Measurements from ENCODE around the gene FAM156A. TPM values are rescaled to one million over a fixed set of nuclear protein-coding genes. Genes with fewer than 3 reads are reported as not detected.
"Not testable (repeated sequence)": the region's sequence is repeated elsewhere in the genome, so short reads cannot be mapped to it uniquely, and the experiment has no call there.

Gene FAM156A
- total and polyA plus RNA-seq, 4 experiments from 2014 or later, result 3.2 to 17.3 (median 10.2) TPM

GRCh38 chrX:52979993-52980392, 21.7 kb upstream of the FAM156A start:
- H3K4me3 Mint-ChIP-seq, result no peak overlapping the region
- ChIA-PET CTCF (ENCODE audit: partially characterized antibody) (no interaction called here), POLR2A (ENCODE audit: partially characterized antibody) (no interaction called here)
- H3K36me3 Mint-ChIP-seq, result no peaks in the 10 kb centered on the region
- H3K27me3 ChIP-seq (ENCODE audit: insufficient read depth, low read length), result no peaks in the 10 kb centered on the region
- H3K36me3 ChIP-seq (ENCODE audit: insufficient read depth, low read length), result no peaks in the 10 kb centered on the region
- H3K9me3 Mint-ChIP-seq, result no peaks in the 10 kb centered on the region
- H3K4me1 Mint-ChIP-seq, result no peaks in the 10 kb centered on the region
- H3K4me3 ChIP-seq (ENCODE audit: low read length in 2 of 2), result no peak overlapping the region
- intact Hi-C loops (cut with micrococcal nuclease), result no loop called here
- H3K27ac Mint-ChIP-seq, result peak overlapping the region in 2 of 7 donors; percentile 18 to 29
- no peaks in the 10 kb centered on the region for H3K9me3 ChIP-seq (ENCODE audit: control insufficient read depth in 1 of 2, low read length in 2 of 2)
- no peak overlapping the region for H3K27ac ChIP-seq (ENCODE audit: low read depth, low read length)
- no peaks in the 10 kb centered on the region for H3K4me1 ChIP-seq (ENCODE audit: insufficient read depth, low read length)
- no peak for DNase-seq
- no peaks in the 10 kb centered on the region for H3K27me3 Mint-ChIP-seq

- H3K27ac ChIP-seq (ENCODE audit: low read depth, low read length), result no peak overlapping the region
- H3K4me1 Mint-ChIP-seq, result no peaks in the 10 kb centered on the region
- H3K27me3 ChIP-seq (ENCODE audit: insufficient read depth, low read length), result no peaks in the 10 kb centered on the region
- no peak overlapping the region for H3K4me3 Mint-ChIP-seq
- ChIA-PET POLR2A (ENCODE audit: partially characterized antibody) (no interaction called here), CTCF (ENCODE audit: partially characterized antibody) (no interaction called here)
- no peak for DNase-seq
- peak overlapping the region in 1 of 7 donors; percentile 29 for H3K27ac Mint-ChIP-seq
- no peaks in the 10 kb centered on the region for H3K4me1 ChIP-seq (ENCODE audit: insufficient read depth, low read length)
- no peaks in the 10 kb centered on the region for H3K36me3 Mint-ChIP-seq
- H3K9me3 Mint-ChIP-seq, result no peaks in the 10 kb centered on the region
- H3K4me3 ChIP-seq (ENCODE audit: low read length in 2 of 2), result no peak overlapping the region
- H3K9me3 ChIP-seq (ENCODE audit: control insufficient read depth in 1 of 2, low read length in 2 of 2), result no peaks in the 10 kb centered on the region
- no peaks in the 10 kb centered on the region for H3K36me3 ChIP-seq (ENCODE audit: insufficient read depth, low read length)
- intact Hi-C loops (cut with micrococcal nuclease), result no loop called here
- no peaks in the 10 kb centered on the region for H3K27me3 Mint-ChIP-seq
These were observed 21.2 kb upstream of the FAM156A start for GRCh38 chrX:52979568-52979967.

GRCh38 chrX:52977953-52978352, 19.6 kb upstream of the FAM156A start:
- Mint-ChIP-seq H3K27ac (no peak overlapping the region), H3K4me3 (no peak overlapping the region), H3K36me3 (no peaks in the 10 kb centered on the region), H3K27me3 (no peaks in the 10 kb centered on the region), H3K4me1 (no peaks in the 10 kb centered on the region), H3K9me3 (no peaks in the 10 kb centered on the region)
- H3K36me3 ChIP-seq (ENCODE audit: insufficient read depth, low read length), result no peaks in the 10 kb centered on the region
- DNase-seq, result no peak
- no peaks in the 10 kb centered on the region for H3K9me3 ChIP-seq (ENCODE audit: control insufficient read depth in 1 of 2, low read length in 2 of 2)
- H3K27me3 ChIP-seq (ENCODE audit: insufficient read depth, low read length), result no peaks in the 10 kb centered on the region
- no peak overlapping the region for H3K4me3 ChIP-seq (ENCODE audit: low read length in 2 of 2)
- H3K4me1 ChIP-seq (ENCODE audit: insufficient read depth, low read length), result no peaks in the 10 kb centered on the region
- ChIA-PET CTCF (ENCODE audit: partially characterized antibody) (interaction anchor here (0.8 kb wide), 1 partner anchor 12 kb away, joined by 3 read pairs; no protein-coding TSS in a partner anchor), POLR2A (ENCODE audit: partially characterized antibody) (no interaction called here)
- H3K27ac ChIP-seq (ENCODE audit: low read depth, low read length), result no peak overlapping the region
- intact Hi-C loops (cut with micrococcal nuclease), result no loop called here

GRCh38 chrX:52975576-52975975, 17.3 kb upstream of the FAM156A start:
- H3K36me3 Mint-ChIP-seq; intact Hi-C loops (cut with micrococcal nuclease); H3K4me3 ChIP-seq (ENCODE audit: low read length in 2 of 2); H3K4me1 Mint-ChIP-seq; H3K27ac ChIP-seq (ENCODE audit: low read depth, low read length); H3K4me1 ChIP-seq (ENCODE audit: insufficient read depth, low read length); H3K36me3 ChIP-seq (ENCODE audit: insufficient read depth, low read length); POLR2A ChIA-PET (ENCODE audit: partially characterized antibody); H3K27ac Mint-ChIP-seq; DNase-seq; H3K9me3 ChIP-seq (ENCODE audit: control insufficient read depth in 1 of 2, low read length in 2 of 2); H3K9me3 Mint-ChIP-seq; H3K27me3 ChIP-seq (ENCODE audit: insufficient read depth, low read length); H3K4me3 Mint-ChIP-seq; CTCF ChIA-PET (ENCODE audit: partially characterized antibody); H3K27me3 Mint-ChIP-seq: not testable (repeated sequence)

- H3K36me3 Mint-ChIP-seq; H3K4me1 ChIP-seq (ENCODE audit: insufficient read depth, low read length); H3K4me1 Mint-ChIP-seq; DNase-seq; H3K36me3 ChIP-seq (ENCODE audit: insufficient read depth, low read length); H3K27ac Mint-ChIP-seq; H3K27me3 Mint-ChIP-seq; intact Hi-C loops (cut with micrococcal nuclease); H3K27ac ChIP-seq (ENCODE audit: low read depth, low read length); H3K9me3 Mint-ChIP-seq; POLR2A ChIA-PET (ENCODE audit: partially characterized antibody); H3K27me3 ChIP-seq (ENCODE audit: insufficient read depth, low read length); H3K4me3 ChIP-seq (ENCODE audit: low read length in 2 of 2); CTCF ChIA-PET (ENCODE audit: partially characterized antibody); H3K4me3 Mint-ChIP-seq; H3K9me3 ChIP-seq (ENCODE audit: control insufficient read depth in 1 of 2, low read length in 2 of 2): not testable (repeated sequence)
These were observed 16.1 kb upstream of the FAM156A start for GRCh38 chrX:52974336-52974992.

GRCh38 chrX:52967922-52968321, 9.6 kb upstream of the FAM156A start:
- H3K4me3 Mint-ChIP-seq; H3K27ac Mint-ChIP-seq; H3K27me3 ChIP-seq (ENCODE audit: insufficient read depth, low read length); DNase-seq; H3K36me3 Mint-ChIP-seq; H3K9me3 ChIP-seq (ENCODE audit: control insufficient read depth in 1 of 2, low read length in 2 of 2); H3K36me3 ChIP-seq (ENCODE audit: insufficient read depth, low read length); intact Hi-C loops (cut with micrococcal nuclease); H3K9me3 Mint-ChIP-seq; H3K27me3 Mint-ChIP-seq; H3K4me1 ChIP-seq (ENCODE audit: insufficient read depth, low read length); POLR2A ChIA-PET (ENCODE audit: partially characterized antibody); H3K27ac ChIP-seq (ENCODE audit: low read depth, low read length); H3K4me3 ChIP-seq (ENCODE audit: low read length in 2 of 2); H3K4me1 Mint-ChIP-seq; CTCF ChIA-PET (ENCODE audit: partially characterized antibody): not testable (repeated sequence)

- H3K9me3 Mint-ChIP-seq; DNase-seq; H3K27me3 ChIP-seq (ENCODE audit: insufficient read depth, low read length); H3K4me1 ChIP-seq (ENCODE audit: insufficient read depth, low read length); H3K27ac ChIP-seq (ENCODE audit: low read depth, low read length); H3K36me3 ChIP-seq (ENCODE audit: insufficient read depth, low read length); POLR2A ChIA-PET (ENCODE audit: partially characterized antibody); CTCF ChIA-PET (ENCODE audit: partially characterized antibody); H3K4me3 ChIP-seq (ENCODE audit: low read length in 2 of 2); H3K27me3 Mint-ChIP-seq; H3K9me3 ChIP-seq (ENCODE audit: control insufficient read depth in 1 of 2, low read length in 2 of 2); H3K36me3 Mint-ChIP-seq; H3K4me3 Mint-ChIP-seq; H3K27ac Mint-ChIP-seq; H3K4me1 Mint-ChIP-seq; intact Hi-C loops (cut with micrococcal nuclease): not testable (repeated sequence)
These were observed 8.8 kb upstream of the FAM156A start for GRCh38 chrX:52966993-52967738.

Measured in CD4-positive, alpha-beta memory T cell (primary cell).